NCI-H69 (cell line): Measurements from ENCODE around the gene TEAD4.

Experiments used
- DNase-seq: peaks from one replicate; lab custom pipeline; 2025; lab: John Stamatoyannopoulos, UW

Gene TEAD4

GRCh38 chr12:3002646-3003045, 43.4 kb downstream of the TEAD4 start:
- no peak for DNase-seq

GRCh38 chr12:3003357-3003992, 44.3 kb downstream of the TEAD4 start:
- no peak for DNase-seq

- DNase-seq = no peak
These were observed 45.7 kb downstream of the TEAD4 start for GRCh38 chr12:3004655-3005565.

- no peak for DNase-seq
These were observed 46.5 kb downstream of the TEAD4 start for GRCh38 chr12:3005736-3006135.

- no peak for DNase-seq
These were observed 50.6 kb downstream of the TEAD4 start for GRCh38 chr12:3009780-3010179.

- DNase-seq = no peak
These were observed 51.2 kb downstream of the TEAD4 start for GRCh38 chr12:3010214-3010930.

GRCh38 chr12:3012786-3013185, 53.6 kb downstream of the TEAD4 start:
- no peak for DNase-seq

- DNase-seq = no peak
These were observed 55.4 kb downstream of the TEAD4 start for GRCh38 chr12:3014641-3015040.

GRCh38 chr12:3015356-3015755, 56.2 kb downstream of the TEAD4 start:
- no peak for DNase-seq

GRCh38 chr12:3016191-3016590, 57.0 kb downstream of the TEAD4 start:
- DNase-seq = no peak

- no peak for DNase-seq
These were observed 58.1 kb downstream of the TEAD4 start for GRCh38 chr12:3017281-3017680.

GRCh38 chr12:3018284-3019004, 59.2 kb downstream of the TEAD4 start:
- DNase-seq = no peak

- DNase-seq = no peak
These were observed 59.9 kb downstream of the TEAD4 start for GRCh38 chr12:3019005-3019680.

GRCh38 chr12:3020399-3020798, 61.2 kb downstream of the TEAD4 start:
- DNase-seq = no peak

GRCh38 chr12:3020850-3021435, 61.7 kb downstream of the TEAD4 start:
- no peak for DNase-seq

- DNase-seq = no peak
These were observed 63.2 kb downstream of the TEAD4 start for GRCh38 chr12:3022411-3022810.

GRCh38 chr12:3022961-3023360, 63.8 kb downstream of the TEAD4 start:
- no peak for DNase-seq

GRCh38 chr12:3028108-3028507, 68.9 kb downstream of the TEAD4 start:
- no peak for DNase-seq

GRCh38 chr12:3030821-3031429, 71.7 kb downstream of the TEAD4 start:
- no peak for DNase-seq

GRCh38 chr12:3032161-3032560, 73.0 kb downstream of the TEAD4 start:
- DNase-seq = no peak
